HG03439 (cell line): Measurements from ENCODE around the gene FGF10.

Experiments
- ATAC-seq: cut with Tn5 transposase; IDR thresholded peaks from one replicate; pipeline ENCODE4 v1.9.1; 2021; ENCODE audit warnings: mild to moderate bottlenecking, moderate library complexity; ENCODE audit not compliant: unreplicated experiment

FGF10 gene

DNA sequence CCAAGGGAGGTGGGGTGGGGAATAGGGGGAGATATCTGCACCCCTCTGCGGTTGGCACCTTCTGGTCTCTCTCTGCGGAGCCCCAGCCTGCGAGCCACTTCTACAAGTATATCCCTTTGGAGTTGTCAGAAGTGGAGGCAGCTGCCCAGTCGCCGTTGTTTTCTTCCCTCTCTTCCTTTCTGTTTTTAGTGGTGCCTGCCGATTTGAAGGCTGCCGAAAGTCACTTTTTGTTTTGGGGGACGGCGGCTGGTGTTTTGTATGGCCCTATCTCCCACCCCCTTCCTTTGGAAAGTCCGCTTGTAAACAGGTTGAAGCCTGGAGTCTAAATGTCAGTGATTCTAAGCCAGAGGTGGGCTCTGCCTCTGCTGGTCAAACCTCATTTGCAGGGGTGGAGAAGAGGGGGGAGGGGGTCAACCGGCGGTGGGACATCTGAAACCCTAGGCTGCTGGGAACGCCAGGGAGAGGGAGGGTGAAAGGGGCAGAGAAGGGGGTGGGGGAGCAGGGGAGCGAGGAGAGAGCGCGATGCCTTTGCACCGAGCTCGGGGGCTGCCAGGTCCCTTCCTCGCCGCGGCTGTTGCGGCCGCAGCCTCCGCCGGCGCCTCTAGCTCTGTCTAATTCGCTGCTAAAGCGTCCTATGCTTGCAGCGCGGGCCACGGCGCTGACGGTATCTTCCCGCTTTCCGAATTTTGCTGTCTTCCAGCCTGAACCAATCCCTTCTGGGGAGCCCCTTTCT is at the start of gene FGF10:
Gene FGF10 (minus strand): TSS at position 331 of the 733 bp plus-strand sequence. CDS start 738 bp downstream, outside the sequence.
- no peak for ATAC-seq

DNA sequence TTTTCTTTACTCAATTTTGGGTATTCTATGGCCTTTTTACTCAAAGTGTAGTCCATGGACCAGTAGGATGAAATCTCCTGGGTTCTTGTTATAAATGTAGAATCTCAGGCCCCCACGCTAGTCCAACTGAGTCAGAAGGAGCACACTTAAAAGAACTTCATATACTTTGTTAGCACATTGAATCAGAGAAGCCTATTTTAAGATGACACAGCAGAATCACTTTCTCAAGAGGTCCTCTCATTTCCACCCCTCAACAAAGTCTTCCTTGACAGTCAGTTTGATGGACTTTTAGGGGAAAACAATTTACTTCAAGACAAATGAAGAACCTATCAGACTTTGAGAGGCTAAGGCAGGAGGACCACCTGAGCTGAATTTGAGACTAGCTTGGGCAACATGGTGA is 37.7 kb upstream of the FGF10 start:
- no peak for ATAC-seq

DNA sequence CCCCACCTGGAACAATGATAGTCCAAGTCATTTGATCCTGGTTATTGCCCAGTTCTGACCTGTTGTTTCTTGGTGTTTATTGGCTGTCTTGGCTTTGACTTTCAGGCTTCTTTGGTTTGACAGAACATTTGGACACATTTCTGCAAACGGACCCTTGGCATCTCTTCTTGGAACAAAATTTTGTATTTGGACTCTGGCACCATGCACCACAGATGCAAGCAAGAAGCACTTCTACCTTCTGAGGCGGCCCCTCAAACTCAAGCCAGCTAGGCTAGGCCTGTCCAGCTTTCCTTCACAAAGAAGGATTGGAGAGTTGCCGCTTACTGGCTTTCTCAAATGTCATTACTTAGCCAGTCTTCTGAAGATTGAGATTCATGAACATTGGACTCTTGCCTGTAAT is 23.1 kb upstream of the FGF10 start:
- no peak for ATAC-seq

- no peak for ATAC-seq
These were observed 12.9 kb upstream of the FGF10 start for GRCh38 chr5:44402084-44402483.

GRCh38 chr5:44401611-44402010 is 12.4 kb upstream of the FGF10 start:
- no peak for ATAC-seq

DNA sequence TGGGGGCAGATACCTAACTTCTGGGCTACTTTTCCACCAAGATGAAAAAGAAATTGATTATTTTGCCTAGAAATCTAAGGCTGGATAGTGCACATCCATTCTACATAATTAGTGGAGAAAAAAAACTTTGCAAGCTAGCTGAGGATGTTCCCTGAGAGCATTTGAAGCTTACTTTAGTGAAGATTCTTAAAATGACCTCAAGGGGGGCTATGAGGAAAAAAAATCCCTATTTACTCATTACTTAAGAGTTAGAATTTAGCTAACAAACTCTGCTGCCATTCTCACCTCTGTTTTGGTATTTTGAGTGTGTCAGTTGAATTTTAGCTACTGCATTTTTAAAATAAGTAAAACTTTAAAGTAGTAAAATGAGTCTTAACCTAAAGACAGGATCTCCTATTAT is 9.2 kb upstream of the FGF10 start:
- ATAC-seq = no peak

DNA sequence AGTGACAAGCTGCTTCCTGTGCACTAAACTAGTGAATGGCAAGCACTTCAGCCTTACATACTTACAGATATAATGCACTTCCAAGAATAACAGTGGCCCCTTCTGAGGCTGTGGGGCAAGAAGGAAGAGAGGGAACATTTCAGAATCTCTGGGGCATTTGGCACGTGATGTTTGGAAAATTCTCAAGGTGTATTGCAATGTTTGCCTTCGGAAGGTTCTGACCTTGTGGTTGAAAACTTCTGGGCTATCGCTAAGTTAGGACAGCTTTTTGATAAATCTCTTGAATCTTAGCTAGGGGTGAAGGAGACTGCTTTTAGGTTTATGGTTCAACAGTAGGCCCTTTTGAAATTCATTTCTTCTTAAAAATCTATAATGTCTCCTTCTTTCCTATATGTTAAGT is 7.1 kb upstream of the FGF10 start:
- no peak for ATAC-seq

GRCh38 chr5:44390351-44390750 is 1.1 kb upstream of the FGF10 start:
- no peak for ATAC-seq

GRCh38 chr5:44389823-44390143 is 563 bp upstream of the FGF10 start:
- ATAC-seq = no peak

DNA sequence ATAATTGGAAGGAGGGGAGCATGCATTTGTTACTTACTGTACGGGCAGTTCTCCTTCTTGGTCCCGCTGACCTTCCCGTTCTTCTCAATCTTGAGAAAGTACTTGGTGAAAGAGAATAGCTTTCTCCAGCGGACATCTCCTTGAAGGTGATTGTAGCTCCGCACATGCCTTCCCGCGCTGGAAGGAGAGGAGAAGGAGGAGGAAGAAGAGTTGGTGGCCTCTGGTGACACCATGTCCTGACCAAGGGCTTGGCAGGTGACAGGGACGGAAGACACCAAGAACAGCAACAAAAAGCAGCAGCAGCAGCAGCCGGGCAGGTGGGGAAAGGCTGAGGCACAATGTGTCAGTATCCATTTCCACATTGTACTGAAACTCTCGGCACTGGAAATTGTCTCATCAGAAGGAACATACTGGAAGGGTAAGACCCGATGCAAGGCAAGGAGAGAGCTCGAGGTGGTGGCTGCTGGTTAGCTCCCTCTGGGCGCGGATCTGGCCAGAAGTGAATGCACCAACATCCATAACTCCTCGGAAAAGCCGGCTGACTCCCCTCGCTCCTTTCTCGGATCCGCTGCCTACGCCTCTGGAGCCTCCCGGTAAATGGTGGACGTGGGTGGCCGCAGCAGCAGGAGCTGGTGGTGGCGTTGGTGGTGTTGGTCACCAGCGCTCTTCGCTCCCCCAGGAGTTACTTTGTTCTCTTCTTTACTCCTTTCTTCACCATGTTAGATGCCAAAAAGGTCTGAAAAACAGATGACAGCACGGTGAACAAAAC is 715 bp downstream of the FGF10 start:
- no peak for ATAC-seq

GRCh38 chr5:44387921-44388320 is 1.3 kb downstream of the FGF10 start:
- no peak for ATAC-seq

DNA sequence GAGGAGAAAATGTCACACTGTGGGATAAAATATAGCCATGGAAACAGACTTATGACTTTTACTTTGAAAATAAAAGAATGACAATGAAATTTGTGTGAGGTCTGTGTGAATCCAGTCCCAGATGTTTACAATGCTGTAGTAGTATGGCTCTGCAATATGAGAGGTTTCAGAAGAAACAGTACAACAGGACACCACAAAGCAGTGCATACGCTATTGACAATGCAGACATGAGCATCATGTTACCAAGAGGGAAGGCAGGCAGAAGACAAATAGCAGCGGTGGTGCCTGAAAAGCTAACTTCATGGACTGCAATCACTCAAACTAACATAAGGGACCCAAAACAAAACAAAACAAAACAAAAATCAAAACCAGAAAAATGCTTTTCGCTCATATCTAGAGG is 1.8 kb downstream of the FGF10 start:
- no peak for ATAC-seq

- ATAC-seq = no peak
These were observed 3.8 kb downstream of the FGF10 start for GRCh38 chr5:44385291-44385900.

DNA sequence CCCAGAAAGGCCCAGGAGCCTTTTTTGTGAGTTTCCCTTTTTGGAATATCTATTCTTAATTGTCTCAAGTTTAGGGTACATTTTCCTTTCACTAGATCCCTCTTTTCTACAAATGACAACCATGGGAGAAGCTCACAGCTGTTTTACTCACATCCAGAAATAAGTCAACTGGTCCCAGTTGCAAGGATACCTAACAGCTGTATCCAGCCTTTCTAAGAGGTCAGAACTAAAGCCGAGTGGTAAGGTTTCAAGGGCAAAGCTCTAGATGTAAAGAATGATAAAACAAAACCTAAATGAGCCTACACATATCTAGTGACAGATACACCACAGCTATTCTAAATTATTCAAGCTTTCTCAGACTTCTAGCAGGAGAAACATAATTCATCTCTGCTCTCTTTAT is 4.4 kb downstream of the FGF10 start:
- ATAC-seq = no peak

DNA sequence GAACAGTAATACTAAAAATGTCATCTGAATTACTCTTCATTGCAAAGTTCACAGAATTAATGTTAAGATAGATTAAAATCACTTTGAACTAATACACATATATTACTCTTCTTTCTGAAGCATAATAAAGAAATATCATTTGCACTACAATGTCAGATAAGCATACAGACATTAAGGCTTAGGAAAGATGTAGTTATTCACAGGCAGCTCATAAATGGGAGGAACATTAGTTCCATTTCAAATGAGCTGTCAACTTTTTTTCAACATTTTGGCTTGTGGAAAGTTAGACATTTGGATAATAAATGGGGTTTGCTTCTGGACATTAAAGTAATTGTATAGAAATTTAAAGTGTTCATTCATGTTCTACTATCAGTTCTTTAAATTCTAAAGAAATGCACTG is 6.3 kb downstream of the FGF10 start:
- no peak for ATAC-seq

GRCh38 chr5:44377057-44377456 is 12.2 kb downstream of the FGF10 start:
- ATAC-seq = no peak

DNA sequence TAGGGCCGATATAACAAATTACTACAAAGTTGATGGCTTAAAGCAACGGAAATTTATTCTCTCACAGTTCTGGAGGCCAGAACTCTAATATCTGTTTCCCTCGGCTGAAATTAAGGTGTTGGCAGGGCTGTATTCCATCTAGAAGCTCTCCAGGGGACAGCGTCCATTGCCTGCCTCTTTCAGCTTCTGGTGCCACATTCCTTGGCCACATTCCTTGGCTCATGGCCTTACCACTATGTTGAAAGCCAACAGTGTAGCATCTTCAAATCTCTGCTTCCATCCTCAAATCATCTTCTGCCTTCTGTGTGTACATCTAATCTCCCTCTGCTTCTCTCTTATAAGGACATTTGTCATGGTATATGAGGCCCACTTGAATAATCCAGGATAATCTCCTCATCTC is 17.2 kb downstream of the FGF10 start:
- no peak for ATAC-seq

DNA sequence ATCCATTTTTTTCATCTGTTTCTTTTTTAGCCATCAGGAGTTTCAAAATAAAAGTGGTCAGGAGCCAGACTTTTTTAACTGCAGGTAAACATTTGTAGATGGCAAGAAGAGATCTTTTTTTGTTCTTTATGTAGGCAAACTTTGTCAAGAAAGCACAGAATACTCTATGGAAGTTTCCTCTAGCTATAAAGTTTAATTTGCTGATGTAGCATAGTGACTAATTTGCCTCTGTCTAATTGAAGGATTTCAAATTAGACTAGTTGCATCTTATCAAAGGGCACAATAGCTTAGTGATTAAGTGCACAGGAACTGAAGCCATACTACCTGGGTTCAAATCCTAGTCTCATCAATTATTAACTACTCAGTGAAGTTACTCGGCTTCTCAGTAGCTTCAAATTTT is 22.0 kb downstream of the FGF10 start:
- ATAC-seq = no peak

GRCh38 chr5:44365345-44365744 is 23.9 kb downstream of the FGF10 start:
- no peak for ATAC-seq

DNA sequence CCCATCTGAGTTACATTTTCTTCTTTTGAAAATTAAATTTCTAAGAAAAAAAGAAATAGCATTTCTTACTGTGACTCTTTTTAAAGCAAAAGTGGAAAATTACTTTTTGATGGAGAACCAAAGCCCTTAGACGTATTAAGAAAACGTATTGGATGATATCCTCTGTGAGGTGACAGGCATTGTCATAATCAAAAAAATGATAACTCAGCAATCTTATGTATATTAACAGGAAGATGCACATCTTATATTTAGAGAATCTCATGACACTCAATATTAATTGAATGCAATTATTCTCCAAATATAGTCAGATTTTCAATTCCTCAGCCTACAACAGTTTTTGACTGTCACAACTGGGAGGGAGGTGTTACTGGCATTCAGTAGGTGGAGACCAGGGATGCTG is 25.1 kb downstream of the FGF10 start:
- ATAC-seq = no peak

DNA sequence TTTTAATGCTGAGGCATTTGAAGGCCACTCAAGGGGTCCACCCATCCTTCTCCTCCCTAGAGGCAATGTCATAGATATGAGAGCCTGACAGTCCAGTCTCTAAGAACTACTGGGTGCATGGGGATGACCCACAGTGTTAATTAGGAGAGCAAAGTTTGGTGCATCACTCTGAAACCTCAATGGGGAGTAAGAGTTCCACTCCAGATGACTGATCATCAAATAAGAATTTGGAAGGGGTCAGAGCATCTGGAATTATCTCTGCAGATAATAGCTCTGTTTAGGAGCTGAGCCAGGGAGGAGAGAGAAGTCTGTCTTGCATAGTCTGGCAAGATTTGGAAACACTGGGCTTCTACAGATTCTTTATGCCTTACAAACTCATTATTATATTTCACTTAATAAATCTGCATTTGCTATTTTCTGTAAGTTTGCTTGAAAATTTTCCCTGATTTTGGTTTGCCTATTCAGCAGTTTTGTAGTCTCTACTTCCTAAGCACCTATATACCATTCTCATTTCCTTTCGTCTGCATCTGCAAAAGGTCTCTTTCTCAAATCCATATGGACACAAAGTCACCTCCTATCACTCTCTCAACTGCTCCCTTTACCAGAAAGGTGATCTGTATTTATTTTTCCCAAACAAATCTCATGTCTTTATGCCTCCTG is 27.7 kb downstream of the FGF10 start:
- no peak for ATAC-seq

- no peak for ATAC-seq
These were observed 28.3 kb downstream of the FGF10 start for GRCh38 chr5:44360919-44361318.
